ENCODE data around the gene CCRL2.

Gene CCRL2

DNA sequence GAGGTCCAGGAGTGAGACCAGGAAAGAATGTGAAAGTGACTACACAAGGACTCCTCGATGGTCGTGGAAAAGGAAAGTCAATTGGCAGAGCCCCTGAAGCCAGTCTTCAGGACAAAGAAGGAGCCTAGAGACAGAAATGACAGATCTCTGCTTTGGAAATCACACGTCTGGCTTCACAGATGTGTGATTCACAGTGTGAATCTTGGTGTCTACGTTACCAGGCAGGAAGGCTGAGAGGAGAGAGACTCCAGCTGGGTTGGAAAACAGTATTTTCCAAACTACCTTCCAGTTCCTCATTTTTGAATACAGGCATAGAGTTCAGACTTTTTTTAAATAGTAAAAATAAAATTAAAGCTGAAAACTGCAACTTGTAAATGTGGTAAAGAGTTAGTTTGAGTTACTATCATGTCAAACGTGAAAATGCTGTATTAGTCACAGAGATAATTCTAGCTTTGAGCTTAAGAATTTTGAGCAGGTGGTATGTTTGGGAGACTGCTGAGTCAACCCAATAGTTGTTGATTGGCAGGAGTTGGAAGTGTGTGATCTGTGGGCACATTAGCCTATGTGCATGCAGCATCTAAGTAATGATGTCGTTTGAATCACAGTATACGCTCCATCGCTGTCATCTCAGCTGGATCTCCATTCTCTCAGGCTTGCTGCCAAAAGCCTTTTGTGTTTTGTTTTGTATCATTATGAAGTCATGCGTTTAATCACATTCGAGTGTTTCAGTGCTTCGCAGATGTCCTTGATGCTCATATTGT, 47.1 kb upstream of the CCRL2 start (continued):
- TF ChIP-seq, protein P1, sequence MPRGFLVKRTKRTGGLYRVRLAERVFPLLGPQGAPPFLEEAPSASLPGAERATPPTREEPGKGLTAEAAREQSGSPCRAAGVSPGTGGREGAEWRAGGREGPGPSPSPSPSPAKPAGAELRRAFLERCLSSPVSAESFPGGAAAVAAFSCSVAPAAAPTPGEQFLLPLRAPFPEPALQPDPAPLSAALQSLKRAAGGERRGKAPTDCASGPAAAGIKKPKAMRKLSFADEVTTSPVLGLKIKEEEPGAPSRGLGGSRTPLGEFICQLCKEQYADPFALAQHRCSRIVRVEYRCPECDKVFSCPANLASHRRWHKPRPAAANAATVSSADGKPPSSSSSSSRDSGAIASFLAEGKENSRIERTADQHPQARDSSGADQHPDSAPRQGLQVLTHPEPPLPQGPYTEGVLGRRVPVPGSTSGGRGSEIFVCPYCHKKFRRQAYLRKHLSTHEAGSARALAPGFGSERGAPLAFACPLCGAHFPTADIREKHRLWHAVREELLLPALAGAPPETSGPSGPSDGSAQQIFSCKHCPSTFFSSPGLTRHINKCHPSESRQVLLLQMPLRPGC (tag by site-specific recombination; IDR thresholded peaks at IDR 0.05), result 0 out of 2 replicates have a peak, but pooled peaks have one; percentile 50
- TF ChIP-seq OSR2 (tag by site-specific recombination; IDR thresholded peaks at IDR 0.05) (no peak), ZNF366 (tag by site-specific recombination; conservative IDR thresholded peaks at IDR 0.05) (peak; percentile 49; the same call in 1 of the 2 replicates), ZBTB7A (tag by site-specific recombination; IDR thresholded peaks at IDR 0.05; ENCODE audit: low read depth) (no peak), ZNF560 (tag by site-specific recombination; IDR thresholded peaks at IDR 0.05; ENCODE audit: borderline replicate concordance) (no peak), ZNF701 (tag by site-specific recombination; IDR thresholded peaks at IDR 0.05) (no peak), GLIS1 (tag by site-specific recombination; IDR thresholded peaks at IDR 0.05) (no peak), ZBTB21 (tag by site-specific recombination; IDR thresholded peaks at IDR 0.05) (peak; percentile 87), ZNF792 (tag by site-specific recombination; IDR thresholded peaks at IDR 0.05) (no peak), ZNF768 (tag by site-specific recombination; IDR thresholded peaks at IDR 0.05) (no peak), ZNF561 (tag by site-specific recombination; IDR thresholded peaks at IDR 0.05; ENCODE audit: borderline replicate concordance) (no peak), ZNF664 (tag by site-specific recombination; IDR thresholded peaks at IDR 0.05) (0 out of 2 replicates have a peak, but pooled peaks have one; percentile 18)
- TF ChIP-seq, protein P2, sequence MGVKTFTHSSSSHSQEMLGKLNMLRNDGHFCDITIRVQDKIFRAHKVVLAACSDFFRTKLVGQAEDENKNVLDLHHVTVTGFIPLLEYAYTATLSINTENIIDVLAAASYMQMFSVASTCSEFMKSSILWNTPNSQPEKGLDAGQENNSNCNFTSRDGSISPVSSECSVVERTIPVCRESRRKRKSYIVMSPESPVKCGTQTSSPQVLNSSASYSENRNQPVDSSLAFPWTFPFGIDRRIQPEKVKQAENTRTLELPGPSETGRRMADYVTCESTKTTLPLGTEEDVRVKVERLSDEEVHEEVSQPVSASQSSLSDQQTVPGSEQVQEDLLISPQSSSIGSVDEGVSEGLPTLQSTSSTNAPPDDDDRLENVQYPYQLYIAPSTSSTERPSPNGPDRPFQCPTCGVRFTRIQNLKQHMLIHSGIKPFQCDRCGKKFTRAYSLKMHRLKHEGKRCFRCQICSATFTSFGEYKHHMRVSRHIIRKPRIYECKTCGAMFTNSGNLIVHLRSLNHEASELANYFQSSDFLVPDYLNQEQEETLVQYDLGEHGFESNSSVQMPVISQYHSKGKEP (tag by site-specific recombination; IDR thresholded peaks at IDR 0.05), result no peak
- TF ChIP-seq, protein P3, sequence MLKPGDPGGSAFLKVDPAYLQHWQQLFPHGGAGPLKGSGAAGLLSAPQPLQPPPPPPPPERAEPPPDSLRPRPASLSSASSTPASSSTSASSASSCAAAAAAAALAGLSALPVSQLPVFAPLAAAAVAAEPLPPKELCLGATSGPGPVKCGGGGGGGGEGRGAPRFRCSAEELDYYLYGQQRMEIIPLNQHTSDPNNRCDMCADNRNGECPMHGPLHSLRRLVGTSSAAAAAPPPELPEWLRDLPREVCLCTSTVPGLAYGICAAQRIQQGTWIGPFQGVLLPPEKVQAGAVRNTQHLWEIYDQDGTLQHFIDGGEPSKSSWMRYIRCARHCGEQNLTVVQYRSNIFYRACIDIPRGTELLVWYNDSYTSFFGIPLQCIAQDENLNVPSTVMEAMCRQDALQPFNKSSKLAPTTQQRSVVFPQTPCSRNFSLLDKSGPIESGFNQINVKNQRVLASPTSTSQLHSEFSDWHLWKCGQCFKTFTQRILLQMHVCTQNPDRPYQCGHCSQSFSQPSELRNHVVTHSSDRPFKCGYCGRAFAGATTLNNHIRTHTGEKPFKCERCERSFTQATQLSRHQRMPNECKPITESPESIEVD (tag by site-specific recombination; IDR thresholded peaks at IDR 0.05), result no peak
- TF ChIP-seq, protein P4, sequence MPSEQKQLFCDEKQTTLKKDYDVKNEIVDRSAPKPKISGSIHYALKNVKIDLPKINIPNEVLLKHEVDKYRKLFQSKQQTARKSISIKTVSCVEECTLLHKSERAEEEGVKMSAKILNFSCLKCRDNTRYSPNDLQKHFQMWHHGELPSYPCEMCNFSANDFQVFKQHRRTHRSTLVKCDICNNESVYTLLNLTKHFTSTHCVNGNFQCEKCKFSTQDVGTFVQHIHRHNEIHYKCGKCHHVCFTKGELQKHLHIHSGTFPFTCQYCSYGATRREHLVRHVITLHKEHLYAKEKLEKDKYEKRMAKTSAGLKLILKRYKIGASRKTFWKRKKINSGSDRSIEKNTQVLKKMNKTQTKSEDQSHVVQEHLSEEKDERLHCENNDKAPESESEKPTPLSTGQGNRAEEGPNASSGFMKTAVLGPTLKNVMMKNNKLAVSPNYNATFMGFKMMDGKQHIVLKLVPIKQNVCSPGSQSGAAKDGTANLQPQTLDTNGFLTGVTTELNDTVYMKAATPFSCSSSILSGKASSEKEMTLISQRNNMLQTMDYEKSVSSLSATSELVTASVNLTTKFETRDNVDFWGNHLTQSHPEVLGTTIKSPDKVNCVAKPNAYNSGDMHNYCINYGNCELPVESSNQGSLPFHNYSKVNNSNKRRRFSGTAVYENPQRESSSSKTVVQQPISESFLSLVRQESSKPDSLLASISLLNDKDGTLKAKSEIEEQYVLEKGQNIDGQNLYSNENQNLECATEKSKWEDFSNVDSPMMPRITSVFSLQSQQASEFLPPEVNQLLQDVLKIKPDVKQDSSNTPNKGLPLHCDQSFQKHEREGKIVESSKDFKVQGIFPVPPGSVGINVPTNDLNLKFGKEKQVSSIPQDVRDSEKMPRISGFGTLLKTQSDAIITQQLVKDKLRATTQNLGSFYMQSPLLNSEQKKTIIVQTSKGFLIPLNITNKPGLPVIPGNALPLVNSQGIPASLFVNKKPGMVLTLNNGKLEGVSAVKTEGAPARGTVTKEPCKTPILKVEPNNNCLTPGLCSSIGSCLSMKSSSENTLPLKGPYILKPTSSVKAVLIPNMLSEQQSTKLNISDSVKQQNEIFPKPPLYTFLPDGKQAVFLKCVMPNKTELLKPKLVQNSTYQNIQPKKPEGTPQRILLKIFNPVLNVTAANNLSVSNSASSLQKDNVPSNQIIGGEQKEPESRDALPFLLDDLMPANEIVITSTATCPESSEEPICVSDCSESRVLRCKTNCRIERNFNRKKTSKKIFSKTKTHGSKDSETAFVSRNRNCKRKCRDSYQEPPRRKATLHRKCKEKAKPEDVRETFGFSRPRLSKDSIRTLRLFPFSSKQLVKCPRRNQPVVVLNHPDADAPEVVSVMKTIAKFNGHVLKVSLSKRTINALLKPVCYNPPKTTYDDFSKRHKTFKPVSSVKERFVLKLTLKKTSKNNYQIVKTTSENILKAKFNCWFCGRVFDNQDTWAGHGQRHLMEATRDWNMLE (tag by site-specific recombination; conservative IDR thresholded peaks at IDR 0.05; ENCODE audit: low read depth), result 0 out of 2 replicates have a peak, but pooled peaks have one; percentile 20
- TF ChIP-seq, protein P5, sequence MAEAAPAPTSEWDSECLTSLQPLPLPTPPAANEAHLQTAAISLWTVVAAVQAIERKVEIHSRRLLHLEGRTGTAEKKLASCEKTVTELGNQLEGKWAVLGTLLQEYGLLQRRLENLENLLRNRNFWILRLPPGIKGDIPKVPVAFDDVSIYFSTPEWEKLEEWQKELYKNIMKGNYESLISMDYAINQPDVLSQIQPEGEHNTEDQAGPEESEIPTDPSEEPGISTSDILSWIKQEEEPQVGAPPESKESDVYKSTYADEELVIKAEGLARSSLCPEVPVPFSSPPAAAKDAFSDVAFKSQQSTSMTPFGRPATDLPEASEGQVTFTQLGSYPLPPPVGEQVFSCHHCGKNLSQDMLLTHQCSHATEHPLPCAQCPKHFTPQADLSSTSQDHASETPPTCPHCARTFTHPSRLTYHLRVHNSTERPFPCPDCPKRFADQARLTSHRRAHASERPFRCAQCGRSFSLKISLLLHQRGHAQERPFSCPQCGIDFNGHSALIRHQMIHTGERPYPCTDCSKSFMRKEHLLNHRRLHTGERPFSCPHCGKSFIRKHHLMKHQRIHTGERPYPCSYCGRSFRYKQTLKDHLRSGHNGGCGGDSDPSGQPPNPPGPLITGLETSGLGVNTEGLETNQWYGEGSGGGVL (tag by site-specific recombination; IDR thresholded peaks at IDR 0.05), result no peak
- TF ChIP-seq, protein P6, sequence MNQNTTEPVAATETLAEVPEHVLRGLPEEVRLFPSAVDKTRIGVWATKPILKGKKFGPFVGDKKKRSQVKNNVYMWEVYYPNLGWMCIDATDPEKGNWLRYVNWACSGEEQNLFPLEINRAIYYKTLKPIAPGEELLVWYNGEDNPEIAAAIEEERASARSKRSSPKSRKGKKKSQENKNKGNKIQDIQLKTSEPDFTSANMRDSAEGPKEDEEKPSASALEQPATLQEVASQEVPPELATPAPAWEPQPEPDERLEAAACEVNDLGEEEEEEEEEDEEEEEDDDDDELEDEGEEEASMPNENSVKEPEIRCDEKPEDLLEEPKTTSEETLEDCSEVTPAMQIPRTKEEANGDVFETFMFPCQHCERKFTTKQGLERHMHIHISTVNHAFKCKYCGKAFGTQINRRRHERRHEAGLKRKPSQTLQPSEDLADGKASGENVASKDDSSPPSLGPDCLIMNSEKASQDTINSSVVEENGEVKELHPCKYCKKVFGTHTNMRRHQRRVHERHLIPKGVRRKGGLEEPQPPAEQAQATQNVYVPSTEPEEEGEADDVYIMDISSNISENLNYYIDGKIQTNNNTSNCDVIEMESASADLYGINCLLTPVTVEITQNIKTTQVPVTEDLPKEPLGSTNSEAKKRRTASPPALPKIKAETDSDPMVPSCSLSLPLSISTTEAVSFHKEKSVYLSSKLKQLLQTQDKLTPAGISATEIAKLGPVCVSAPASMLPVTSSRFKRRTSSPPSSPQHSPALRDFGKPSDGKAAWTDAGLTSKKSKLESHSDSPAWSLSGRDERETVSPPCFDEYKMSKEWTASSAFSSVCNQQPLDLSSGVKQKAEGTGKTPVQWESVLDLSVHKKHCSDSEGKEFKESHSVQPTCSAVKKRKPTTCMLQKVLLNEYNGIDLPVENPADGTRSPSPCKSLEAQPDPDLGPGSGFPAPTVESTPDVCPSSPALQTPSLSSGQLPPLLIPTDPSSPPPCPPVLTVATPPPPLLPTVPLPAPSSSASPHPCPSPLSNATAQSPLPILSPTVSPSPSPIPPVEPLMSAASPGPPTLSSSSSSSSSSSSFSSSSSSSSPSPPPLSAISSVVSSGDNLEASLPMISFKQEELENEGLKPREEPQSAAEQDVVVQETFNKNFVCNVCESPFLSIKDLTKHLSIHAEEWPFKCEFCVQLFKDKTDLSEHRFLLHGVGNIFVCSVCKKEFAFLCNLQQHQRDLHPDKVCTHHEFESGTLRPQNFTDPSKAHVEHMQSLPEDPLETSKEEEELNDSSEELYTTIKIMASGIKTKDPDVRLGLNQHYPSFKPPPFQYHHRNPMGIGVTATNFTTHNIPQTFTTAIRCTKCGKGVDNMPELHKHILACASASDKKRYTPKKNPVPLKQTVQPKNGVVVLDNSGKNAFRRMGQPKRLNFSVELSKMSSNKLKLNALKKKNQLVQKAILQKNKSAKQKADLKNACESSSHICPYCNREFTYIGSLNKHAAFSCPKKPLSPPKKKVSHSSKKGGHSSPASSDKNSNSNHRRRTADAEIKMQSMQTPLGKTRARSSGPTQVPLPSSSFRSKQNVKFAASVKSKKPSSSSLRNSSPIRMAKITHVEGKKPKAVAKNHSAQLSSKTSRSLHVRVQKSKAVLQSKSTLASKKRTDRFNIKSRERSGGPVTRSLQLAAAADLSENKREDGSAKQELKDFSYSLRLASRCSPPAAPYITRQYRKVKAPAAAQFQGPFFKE (tag by site-specific recombination; IDR thresholded peaks at IDR 0.05; ENCODE audit: borderline replicate concordance), result no peak
- TF ChIP-seq, protein P7, sequence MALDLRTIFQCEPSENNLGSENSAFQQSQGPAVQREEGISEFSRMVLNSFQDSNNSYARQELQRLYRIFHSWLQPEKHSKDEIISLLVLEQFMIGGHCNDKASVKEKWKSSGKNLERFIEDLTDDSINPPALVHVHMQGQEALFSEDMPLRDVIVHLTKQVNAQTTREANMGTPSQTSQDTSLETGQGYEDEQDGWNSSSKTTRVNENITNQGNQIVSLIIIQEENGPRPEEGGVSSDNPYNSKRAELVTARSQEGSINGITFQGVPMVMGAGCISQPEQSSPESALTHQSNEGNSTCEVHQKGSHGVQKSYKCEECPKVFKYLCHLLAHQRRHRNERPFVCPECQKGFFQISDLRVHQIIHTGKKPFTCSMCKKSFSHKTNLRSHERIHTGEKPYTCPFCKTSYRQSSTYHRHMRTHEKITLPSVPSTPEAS (tag by site-specific recombination; IDR thresholded peaks at IDR 0.05), result no peak
